Measurements from ENCODE around the gene CYP4F8.

The CYP4F8 gene

DNA sequence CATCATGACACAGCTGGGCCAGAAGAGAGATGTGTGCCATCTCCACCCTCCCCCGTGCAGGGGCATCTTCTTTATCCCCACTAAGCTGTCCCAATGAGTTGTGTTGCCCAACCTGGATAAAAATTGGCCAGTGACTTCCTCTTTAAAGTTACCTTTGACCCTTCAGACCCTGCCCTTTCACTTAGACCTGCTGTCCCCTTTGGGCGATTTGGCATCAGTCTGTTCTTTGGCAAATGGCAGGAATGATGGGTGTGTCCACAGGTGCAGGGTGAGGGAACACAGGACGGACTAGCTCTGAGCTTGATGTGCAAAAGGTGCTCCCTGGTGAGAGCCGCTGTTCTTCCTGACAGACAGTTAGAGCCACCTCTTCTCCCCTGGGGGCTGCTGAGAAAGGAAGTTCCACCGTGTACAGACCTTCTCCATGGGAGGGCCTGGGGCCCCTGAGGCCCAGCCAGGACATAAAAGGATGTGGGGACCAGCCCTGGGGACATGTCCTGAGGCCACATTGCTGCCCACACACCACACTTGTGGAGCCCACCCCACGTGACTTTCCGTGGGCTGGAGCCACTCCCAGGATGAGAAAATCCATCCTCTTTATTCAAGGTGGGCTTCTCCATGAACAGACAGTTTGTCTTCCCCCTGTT lies 1.7 kb downstream of the CYP4F8 start:
- DNase-seq (ENCODE audit: low spot score) = no peak

DNA sequence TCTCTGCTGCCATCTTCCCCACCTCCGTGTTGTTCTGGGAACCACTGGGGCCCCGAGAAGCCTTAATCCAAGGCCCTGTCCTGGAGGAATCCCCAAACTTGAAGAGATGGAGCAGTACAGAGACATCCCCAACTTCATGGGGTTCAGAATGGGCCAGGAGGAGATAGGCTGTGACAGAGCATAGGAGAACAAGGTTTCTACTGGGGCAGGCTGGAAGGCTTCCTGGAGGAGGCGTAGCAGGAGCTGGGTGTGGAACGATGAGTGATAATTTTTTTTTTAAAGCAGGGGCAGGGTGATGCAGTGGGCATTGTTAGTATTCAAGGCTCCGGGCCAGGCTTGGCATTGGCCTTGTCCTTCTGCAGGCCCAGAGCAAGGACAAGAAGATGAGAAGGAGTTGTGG lies 3.3 kb downstream of the CYP4F8 start:
- no peak for DNase-seq (ENCODE audit: low spot score)

DNA sequence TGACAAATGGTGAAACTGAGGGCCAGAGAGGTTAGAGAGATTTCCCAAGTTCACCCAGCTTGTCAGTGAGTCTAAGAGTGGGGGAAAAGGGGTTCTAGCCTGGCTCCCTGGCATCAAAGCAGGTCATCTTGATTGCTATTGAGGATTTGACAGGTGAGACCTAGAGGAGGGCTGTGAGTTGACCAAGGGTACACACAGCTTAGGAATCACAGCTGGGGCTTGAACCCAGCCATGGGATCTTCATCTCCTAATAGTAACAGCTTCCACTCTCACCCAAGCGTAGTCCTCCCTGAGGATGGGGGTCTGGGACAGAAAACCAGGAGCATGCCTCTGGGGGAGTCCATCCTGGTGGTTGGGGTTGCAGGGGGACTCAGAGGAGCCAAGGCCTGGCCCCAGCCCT lies 6.8 kb downstream of the CYP4F8 start:
- DNase-seq (ENCODE audit: low spot score) = no peak

DNA sequence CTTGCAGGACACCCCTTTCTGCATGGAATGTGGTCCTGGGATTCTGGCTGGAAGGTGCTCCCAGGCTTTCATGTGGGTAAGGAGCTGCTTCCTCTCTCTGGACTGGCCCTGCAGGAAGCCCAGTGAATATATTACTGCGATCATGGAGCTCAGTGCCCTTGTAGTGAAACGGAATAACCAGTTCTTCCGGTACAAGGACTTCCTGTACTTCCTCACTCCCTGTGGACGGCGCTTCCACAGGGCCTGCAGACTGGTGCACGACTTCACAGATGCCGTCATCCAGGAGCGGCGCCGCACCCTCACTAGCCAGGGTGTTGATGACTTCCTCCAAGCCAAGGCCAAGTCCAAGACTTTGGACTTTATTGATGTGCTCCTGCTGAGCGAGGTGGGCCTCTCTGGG lies 8.0 kb downstream of the CYP4F8 start:
- no peak for DNase-seq (ENCODE audit: low spot score)

DNA sequence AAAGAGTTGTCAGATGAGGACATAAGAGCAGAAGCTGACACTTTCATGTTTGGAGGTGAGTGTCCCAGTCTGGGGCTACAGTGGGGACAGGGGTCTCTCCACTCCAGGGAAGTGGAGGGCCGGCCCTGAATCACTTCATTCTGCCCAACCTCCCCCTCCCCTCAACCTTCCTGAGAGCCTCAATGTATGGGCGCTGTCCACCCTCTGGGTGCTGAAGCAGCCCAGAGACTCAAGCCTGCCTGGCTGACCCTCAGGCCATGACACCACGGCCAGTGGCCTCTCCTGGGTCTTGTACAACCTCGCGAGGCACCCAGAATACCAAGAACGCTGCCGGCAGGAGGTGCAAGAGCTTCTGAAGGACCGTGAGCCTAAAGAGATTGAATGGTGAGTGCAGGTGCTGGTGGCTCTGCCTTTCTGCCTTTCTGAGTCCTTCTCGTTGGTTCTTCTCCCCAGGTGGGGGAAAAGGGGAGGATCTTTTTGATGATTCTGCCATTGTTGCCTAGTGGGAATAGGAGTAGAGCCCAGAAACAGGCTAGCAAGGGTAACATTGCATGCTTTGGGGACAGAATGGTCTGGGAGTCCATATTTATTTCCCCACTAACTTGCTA lies 8.8 kb downstream of the CYP4F8 start:
- no peak for DNase-seq (ENCODE audit: low spot score)

DNA sequence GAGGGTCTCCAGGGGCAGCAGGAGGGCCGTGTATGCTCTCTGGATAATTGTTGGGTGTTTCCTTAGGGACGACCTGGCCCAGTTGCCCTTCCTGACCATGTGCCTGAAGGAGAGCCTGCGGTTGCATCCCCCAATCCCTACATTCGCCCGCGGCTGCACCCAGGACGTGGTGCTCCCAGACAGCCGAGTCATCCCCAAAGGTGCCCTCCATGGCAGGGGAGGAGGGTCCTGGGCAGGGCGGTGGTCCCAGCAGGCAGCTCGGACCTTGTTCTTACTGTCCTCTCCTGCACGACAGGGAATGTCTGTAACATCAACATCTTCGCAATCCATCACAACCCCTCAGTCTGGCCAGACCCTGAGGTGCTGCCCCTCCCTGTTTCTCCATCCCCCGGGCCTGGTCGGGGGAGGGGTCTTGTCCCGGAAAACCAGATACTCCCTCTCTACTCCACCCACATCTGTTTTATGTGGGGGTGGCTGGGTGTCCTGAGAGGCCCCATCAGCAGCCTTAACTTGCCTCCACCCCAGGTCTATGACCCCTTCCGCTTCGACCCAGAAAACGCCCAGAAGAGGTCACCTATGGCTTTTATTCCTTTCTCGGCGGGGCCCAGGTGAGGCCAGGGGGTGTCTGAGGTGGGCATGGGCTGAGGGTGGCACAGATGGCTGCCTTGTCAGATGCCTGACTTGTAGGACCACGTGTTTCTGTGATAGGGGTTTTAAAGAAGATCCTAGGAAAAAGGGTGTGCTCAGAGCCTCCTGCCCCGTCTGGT lies 13.4 kb downstream of the CYP4F8 start:
- no peak for DNase-seq (ENCODE audit: low spot score)

DNA sequence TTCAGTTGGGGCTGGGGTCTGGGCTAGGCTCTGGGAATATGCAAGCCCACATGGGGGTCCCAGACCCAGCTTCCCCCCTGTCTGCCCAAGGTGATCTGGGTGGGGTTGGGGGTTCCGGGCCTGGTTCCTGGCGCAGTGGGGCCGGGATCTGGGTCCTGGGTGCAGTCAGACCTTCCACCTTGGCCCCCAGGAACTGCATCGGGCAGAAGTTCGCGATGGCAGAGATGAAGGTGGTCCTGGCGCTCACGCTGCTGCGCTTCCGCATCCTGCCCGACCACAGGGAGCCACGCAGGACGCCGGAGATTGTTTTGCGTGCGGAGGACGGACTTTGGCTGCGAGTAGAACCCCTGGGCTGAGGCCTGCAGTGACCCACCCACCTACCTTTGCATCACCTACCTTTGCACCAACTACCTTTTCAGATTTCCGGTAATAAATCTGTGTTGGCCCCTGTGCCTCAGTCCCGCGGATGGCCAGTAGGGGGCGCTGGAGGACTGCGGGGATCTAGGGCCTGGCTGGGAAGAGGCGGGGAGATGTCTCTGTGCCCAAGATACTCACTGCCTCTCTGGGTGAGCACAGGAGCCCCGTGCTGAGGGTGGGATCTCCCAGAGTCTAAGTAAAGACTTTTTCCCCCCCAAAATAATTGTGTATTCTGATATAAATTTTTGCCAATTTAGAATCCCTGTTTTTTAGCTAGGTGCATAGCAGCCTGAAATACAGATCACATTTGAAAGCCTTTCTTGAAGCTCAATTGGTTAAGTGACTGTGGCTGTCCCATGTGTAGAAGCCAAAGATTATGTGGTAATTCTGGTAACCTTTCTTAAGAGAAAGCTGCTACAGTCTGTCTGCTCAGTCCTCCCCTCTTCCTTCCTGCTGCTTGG lies 14.2 kb downstream of the CYP4F8 start:
- DNase-seq (ENCODE audit: low spot score) = peak; percentile 74

DNA sequence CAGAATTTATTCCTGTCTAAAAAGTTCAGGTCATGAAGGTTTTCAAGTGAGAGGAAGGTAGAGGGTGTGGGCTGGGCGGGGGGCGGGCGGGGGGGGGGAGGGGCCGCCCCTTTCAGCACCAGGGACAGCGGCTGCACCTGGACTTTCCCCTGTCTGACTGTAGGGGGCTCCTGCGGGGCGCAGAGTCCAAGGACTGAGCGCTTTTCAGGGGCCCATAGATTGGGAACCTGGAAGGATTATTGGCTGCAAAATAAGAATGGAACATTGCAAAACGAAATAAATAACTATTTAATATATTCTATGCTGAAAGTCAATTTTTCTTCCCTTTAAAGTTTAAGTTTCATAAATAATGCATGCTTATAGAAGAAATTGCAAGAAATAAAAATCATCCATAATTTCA lies 16.8 kb downstream of the CYP4F8 start:
- peak; percentile 34 for DNase-seq (ENCODE audit: low spot score)

DNA sequence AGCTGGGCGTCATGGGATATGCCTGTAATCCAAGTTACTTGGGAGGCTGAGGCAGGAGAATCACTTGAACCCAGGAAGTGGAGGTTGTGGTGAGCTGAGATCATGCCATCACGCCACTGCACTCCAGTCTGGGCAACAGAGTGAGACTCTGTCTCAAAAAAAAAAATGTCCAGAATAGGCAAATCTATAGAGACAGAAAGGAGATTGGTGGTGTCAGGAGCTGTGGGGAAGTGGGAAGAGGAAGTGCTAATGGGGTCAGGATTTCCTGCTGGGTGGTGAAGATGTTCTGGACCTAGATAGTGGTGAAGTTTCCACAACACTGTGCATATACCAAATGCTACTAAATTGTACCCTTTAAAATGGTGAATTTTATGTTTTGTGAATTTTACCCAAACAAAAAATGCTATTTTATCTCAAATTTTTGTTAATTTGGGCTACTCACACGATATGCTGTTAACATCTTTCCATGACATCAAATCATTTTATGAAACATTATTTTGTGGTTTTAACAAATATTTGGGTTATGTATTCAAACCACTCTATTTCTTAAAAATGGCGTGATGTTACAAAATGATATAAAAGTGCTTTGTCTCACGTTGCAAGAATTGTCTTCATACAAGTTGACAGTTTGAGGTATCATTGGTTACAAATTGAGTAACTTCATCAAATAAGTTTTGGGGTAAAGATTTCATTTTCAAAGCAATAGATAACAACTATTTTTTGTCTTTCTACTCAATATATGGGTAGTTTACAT lies 18.2 kb downstream of the CYP4F8 start:
- DNase-seq (ENCODE audit: low spot score) = no peak

DNA sequence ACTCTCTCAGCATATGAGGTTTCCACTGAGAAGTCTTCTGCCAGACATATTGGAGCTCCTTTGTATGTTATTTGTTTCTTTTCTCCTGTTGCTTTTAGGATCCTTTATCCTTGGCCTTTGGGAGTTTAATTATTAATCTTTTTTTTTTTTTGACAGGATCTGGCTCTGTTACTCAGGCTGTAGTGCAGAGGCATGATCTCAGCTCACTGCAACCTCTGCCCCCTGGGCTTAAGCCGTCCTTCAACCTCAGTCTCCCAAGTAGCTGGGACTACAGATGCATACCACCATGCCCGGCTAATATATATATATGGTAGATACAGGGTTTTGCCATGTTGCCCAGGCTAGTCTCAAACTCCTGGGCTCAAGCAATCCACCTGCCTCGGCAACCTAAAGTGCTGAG lies 19.1 kb downstream of the CYP4F8 start:
- no peak for DNase-seq (ENCODE audit: low spot score)

DNA sequence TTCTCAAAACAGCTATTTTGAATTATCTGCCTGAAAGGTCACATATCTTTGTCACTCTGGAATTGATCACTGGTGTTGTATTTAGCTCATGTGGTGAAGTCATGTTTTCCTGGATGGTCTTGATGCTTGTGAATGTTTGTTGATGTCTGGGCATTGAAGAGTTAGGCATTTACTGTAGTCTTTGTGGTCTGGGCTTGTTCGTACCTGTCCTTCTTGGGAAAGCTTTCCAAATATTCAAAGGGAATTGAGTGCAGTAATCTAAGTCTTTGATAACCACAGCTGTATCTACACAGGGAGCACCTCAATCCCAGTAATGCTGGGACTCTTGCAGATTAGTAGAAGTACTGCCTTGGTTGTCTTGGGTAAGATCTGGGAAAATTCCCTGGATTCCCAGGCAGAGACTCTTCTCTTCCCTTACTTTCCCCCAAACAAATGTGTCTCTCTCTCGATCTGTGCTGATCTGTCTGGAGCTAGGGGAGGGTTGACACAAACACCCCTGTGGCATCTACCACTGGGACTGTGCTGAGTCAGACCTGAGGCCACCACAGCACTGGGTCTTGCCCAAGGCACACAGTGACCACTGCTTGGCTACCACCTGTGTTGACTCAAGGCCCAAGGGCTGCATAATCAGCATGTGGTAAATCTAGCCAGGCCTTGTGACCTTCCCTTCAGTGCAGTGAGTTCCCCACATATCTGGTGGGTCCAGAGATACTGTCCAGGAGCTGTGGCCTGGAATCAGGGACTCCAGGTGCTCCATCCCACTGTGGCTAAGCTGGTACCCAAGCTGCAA lies 20.2 kb downstream of the CYP4F8 start:
- peak; percentile 21 for DNase-seq (ENCODE audit: low spot score)

DNA sequence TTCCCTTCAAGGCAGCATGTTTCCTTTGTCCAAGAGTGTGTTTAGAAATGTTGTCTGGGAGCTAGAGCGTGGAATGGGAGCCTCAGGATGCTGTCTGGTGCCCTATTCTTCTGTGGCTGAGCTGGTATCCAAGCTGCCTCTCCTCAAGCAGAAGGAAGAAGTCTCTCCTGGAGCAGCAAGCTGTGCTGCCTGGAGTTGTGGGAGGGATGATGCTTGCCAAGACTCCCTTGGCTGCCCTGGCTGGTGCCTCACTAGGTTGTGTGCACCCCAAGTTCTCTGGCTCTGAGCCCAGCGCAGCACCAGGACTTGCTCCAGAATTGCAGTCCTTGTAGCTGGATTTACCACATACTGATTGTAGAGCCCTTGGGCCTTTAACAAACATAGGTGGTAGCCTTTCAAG lies 21.0 kb downstream of the CYP4F8 start:
- no peak for DNase-seq (ENCODE audit: low spot score)

DNA sequence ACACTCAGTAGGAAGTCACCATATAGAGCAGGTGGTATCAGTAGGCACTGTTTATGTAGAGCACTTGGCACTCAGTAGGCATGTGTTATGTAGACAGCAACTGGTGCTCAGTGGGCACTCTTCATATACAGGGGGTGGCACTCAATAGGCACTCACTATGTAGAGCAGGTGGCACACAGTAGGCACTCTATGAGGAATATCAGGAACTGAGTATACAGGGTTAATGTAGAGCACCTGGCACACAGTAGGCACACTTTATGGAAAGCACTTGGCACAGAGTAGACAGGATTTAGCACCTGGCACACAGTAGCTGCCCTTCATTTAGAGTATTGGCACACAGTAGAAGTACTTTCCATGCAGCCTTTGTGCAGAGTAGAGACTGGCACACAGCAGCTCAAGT lies 24.6 kb downstream of the CYP4F8 start:
- DNase-seq (ENCODE audit: low spot score) = no peak

DNA sequence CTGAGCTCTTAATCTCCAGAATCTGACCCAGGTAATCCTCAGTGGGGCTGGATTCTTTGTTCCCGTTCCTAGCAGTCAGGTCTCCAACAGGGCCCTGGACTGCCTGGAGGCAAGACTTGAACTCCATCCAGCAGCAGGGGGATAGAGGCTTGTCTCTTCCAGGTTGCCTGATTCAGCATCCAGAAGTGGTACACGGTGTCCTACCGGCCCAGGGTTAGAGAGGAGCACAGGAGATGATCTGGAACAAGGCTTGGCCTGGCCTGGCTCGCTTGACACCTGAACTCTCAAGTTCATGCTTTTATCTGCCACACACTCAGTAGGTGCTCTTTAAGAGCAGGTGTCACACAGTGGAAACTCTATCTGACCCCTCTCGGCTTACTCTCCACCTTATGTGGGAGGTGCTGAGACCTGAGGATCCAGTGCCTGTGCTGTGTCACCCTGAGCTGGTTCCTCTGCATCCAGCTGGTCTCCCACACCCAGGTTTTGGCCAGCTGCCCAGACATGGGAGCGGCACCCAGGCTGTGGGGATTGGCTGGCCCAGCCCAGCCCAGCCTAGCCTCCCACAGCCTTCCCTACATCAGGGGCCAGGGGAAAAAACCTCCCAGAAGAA lies 25.4 kb downstream of the CYP4F8 start, which contains the start of gene CYP4F3:
CYP4F3 (plus strand) TSS at position 604 of the 610 bp plus-strand sequence. CDS start 519 bp downstream, outside the sequence.
- DNase-seq (ENCODE audit: low spot score) = peak; percentile 93

DNA sequence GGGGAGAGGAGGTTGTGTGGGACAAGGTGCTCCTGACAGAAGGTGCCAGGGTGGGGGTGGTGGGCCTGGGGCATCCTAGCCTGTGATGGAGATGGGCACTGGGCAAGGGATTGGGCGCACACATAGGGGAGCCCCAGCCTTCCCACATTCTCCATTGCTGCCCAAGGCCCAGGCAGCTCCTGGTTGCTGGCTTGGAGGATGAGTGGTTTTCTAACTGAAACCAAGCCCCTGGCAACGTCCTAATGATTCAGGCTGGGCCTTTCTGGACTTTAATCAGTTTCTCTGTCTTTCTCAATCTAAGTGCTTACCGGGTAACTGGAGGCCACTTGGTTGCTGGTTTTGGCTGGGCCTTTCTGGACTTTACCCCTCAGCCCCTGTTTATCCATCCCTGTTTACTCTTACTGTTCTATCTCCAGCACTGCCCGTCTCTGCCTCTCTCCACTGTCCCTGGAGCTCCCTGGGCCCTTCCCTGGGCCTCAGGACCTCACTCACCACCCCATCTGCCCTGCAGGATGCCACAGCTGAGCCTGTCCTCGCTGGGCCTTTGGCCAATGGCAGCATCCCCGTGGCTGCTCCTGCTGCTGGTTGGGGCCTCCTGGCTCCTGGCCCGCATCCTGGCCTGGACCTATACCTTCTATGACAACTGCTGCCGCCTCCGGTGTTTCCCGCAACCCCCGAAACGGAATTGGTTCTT lies 26.0 kb downstream of the CYP4F8 start:
- DNase-seq (ENCODE audit: low spot score) = peak; percentile 46

DNA sequence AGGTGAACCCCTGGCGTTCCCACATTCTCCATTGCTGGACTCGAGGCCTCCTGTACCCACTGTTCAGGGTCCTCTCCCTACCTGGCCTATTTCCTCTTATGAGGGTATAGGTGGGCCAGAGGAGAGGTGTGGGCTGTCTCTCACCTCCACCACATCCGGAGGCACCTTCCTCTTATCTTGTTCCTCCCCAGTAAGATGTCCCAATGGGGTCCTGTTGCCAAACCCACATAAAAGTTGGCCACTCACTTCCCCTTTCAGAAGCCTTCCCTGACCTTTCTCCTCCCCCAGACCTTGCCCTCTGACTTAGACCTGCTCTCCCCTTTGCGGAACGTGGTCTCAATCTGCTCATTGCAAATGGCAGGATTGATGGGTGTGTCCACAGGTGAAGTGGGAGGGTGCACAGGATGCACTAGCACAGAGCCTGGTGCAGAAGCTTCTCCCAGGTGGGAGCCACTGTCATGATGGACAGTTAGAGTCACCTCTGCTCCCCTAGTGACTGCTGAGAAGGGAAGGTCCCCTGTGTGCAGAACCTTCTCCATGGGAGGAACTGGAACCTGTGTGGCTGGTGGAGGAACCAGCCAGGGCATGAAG lies 27.0 kb downstream of the CYP4F8 start:
- no peak for DNase-seq (ENCODE audit: low spot score)

DNA sequence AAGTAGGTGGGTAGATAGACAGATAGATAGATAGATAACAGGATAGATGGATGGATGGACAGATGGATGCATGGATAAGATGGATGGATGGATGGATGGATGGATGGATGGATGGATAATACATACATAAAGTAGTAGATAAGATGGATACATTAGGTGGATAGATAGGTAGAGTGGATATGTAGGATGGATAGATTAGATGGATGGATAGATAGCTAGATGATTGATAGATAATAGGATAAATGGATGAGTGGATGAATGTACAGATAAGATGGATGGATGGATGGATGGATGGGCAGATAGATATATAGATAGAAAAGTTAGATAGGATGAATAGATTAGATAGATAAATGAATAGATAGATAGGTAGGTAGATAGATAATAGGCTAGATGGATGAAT lies 27.8 kb downstream of the CYP4F8 start:
- DNase-seq (ENCODE audit: low spot score) = no peak

DNA sequence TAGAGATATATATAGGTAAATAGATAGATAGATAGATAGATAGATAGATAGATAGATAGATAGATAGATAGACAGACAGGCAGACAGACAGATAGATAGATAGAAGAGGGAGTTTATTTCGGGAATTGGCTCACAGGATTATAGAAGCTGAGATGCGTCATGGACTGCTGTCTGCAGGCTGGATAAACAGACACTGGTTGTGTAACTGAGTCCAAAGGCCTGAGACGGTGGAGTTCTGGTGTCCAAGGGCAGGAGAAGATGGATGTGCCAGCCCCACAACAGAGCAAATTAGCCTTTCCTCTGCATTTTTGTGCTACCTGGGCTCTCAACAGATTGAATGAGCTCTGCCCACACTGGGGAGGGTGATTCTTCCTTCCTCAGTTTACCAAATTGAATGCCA lies 28.4 kb downstream of the CYP4F8 start:
- no peak for DNase-seq (ENCODE audit: low spot score)

DNA sequence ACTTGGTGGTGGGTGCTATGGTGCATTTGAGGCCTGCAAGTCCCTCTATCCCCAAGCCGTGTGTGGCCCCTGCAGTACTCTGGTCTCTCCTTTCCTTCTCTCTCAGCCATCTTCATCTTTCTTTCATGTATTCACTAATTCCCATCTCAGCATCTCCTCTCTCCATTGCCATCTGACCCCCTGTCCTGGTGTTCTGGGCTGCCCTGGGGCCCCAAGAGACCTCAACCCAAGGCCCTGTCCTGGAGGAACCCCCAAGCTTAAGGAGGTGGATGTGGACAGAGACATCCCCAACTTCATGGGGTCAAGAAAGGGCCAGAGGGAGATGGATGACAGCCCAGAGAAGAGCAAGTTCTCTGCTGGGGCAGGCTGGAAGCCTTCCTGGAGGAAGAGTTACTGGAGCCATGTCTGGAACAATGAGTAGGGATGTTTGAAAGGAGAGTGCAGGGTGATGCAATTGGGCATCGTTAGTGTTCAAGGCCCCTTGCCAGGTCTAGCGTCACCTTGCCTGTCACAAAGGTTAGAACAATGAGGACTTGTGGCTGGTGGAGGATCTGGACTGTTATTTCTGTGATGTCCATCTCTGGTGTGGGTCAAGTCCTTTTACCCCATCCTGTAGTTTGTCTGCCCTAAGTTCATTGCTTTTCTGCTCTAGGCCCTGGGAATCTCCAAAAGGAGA lies 29.2 kb downstream of the CYP4F8 start:
- DNase-seq (ENCODE audit: low spot score) = no peak
